ENCODE data around the gene DEK.

DNA sequence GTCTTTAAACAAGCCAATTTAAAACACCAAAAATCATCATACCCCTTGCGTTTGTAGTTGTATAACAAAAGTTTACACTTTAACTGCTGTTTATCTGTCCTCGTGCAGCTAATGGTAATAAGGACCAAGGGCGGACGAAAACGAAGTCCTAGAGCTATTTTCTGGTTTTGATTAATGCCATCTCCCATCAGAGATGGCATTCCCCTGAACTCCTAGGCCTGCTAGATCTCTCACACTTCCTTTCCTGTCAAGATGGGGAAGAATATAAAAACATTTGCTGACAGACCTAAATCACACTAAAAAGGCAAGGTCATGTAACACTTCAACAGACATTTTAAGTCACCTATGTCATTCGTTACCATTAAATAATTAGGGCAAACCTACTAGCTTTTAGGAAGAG, 9.5 kb downstream of the DEK start:
- TF ChIP-seq EZH2 (IDR thresholded peaks at IDR 0.05; ENCODE audit: insufficient read depth, poor library complexity, severe bottlenecking), result no peak
- no peak for TF ChIP-seq EZH2phosphoT487 (IDR thresholded peaks at IDR 0.05; ENCODE audit: insufficient read depth, low read depth)
